NCI-H524 (cell line): Measurements from ENCODE around the gene KCNV2.

Source experiments
- DNase-seq, 2 experiments: peaks; one replicate each; lab custom pipeline; 2025; lab: John Stamatoyannopoulos, UW

KCNV2 gene

GRCh38 chr9:2720179-2720654 lies 2.9 kb downstream of the KCNV2 start:
- no peak for DNase-seq

DNA sequence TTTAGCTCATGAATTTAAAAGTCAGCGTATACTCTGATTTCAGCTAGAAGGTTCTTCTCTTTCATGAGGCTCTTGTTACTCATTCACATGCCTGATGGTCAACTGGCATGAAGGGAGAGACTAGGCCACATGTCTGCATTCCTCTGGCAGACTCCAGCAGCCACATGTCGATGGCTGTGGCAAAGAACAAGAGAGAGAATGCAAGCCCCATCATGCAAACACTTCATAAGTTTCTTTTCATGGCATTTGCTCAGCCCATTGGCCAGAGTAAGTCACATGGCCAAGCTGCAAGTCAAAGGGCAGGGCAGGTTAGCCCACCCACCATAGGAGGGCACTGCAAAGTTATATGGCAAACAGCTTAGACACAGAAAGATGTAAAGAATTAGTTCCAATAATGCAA lies 5.4 kb downstream of the KCNV2 start:
- DNase-seq = no peak

- no peak for DNase-seq
These were observed 6.2 kb downstream of the KCNV2 start for GRCh38 chr9:2723376-2724065.

DNA sequence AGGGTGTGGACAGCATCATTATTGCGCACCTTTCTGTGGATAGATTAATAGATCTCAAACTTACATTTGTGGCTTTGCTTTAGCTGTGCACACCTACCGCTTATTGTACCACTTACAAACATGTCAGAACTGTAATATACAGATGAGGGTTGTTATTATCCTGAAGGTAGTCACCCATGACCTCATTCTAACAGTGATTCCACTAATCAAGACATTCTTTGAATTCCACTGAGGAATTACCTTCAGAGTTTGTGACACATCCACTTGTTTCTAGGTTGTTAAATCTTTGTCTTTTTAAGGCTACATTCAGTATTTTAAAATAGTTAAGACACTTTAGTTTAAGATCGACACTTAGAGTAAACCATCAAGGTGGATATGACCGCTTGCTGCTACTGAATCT lies 7.8 kb downstream of the KCNV2 start:
- DNase-seq = no peak

DNA sequence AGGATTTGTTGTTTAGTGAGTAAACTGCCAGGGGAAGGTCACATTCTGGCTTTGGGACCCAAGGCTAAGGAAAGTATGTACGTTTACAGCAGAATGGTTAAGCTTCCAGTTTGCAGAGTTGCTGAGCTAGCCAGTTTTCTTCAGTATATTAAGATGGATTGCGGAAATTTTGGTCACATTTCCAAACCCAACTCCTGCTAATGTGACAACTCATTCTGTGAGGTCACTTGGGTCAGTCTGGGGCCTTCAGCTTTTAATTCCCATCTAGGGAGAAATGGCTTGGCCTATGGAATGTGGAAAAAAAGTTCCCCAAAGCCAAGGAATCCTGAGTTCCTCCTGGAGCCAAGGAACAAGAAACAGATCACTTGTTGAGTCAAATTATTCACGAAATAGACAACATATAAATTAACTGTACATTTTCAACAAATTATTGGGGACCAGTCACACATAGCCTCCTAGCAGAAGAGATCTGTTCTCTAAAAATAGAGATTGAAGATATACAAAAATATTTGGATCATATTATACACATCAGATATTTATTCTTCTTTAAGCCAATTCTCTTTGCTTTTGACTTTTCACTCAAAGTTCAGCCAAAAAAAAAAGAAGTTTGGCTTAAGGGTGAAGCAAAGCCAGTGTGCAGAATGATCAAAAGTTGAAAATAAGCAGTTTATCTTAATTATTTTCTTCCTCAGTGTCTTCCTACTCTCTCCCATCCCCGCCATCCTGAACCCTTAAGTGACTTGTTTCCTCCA lies 8.8 kb downstream of the KCNV2 start:
- DNase-seq = no peak

- DNase-seq = no peak
These were observed 9.5 kb downstream of the KCNV2 start for GRCh38 chr9:2726650-2727340.

- no peak for DNase-seq
These were observed 10.1 kb downstream of the KCNV2 start for GRCh38 chr9:2727374-2727773.

DNA sequence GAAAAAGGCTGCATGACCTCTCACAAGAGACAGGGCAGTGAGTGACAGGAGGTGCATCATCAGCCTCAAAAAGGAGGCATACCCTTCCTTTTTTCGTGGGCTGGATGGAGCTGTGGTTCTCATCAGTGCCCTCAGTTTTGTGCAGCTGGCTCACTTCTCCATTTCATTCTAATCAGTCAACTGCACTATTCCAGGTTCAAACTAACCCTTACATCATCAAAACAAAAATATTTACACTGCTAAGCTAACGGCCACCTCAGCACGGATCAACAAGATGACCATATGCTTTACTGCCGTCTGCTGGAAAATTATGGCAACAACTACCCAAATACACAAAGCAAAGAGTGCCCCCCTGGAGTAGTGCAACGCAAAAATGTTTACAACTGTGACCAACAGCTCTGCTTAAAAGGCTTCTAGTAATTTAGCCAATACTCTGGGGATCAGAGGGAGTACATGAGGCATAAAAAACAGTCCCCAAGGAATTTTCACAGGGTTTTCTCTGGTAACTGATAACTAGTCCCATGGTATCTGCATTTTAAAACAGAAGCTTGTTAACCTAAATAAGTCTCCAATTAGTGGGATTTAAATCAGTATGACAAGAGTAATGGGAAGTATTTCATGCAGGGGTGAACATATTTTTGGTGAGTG lies 10.8 kb downstream of the KCNV2 start:
- peak; percentile 27 to 74 for DNase-seq

- DNase-seq = no peak
These were observed 11.7 kb downstream of the KCNV2 start for GRCh38 chr9:2729003-2729402.

GRCh38 chr9:2729721-2730120 lies 12.4 kb downstream of the KCNV2 start:
- DNase-seq = no peak

- DNase-seq = no peak
These were observed 13.7 kb downstream of the KCNV2 start for GRCh38 chr9:2730971-2731370.

DNA sequence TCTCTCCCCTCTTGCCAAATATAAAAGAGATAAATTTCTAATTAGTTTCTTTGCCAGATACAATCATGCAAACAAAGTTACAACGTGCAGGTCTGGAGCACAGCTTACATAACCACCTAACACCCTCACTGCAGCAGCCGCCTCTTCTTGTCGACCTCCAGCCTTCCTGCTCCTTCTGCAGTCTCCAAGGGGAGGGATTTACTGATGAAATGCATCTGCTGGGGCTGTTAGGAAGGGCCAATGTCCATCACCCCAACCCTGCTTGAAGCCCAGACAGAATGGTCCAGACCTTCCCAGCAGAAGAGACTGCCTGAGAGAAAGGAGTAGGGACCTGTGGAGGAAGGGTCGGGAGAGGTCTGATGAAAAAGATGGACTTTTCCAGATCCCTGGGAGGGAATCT lies 15.2 kb downstream of the KCNV2 start:
- DNase-seq = no peak

- no peak for DNase-seq
These were observed 23.3 kb downstream of the KCNV2 start for GRCh38 chr9:2740616-2741015.

DNA sequence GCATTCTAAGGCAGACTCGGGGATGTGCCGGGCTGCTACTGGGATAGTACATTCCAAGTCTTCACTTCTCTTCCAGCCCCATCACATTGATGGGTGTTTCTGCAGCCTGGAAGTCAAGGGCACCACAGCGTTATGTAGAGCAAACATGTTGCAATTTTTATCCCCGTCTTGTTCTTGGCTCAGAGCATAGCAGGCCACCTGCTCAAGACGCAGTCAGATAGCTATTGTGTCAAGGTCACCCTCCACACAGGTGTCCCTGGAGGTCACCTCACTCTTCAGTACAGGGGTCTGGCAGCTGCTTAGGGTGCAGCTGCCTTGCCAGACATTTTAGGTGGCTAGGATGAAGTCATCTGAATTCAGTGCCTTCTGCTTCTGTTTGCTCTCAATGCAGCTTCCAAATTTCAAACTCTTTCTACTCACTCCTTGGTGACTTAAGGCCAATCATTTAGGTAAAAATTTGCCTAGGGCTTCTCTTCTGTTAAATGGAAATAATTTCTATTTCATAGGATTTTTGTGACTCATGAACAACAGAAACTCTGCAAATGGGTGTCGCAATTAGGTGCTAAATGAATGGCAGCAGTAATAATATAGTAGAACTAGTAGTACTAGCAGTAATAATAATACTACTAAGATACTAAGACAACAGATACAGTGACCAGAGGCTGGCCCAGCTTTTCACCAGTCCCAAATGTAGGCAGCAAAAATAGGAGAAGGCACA lies 24.3 kb downstream of the KCNV2 start:
- DNase-seq = no peak

GRCh38 chr9:2742214-2742613 lies 24.9 kb downstream of the KCNV2 start:
- DNase-seq = no peak

GRCh38 chr9:2743937-2744529 lies 26.7 kb downstream of the KCNV2 start:
- DNase-seq = no peak

GRCh38 chr9:2745560-2746380 lies 28.5 kb downstream of the KCNV2 start:
- DNase-seq = no peak

DNA sequence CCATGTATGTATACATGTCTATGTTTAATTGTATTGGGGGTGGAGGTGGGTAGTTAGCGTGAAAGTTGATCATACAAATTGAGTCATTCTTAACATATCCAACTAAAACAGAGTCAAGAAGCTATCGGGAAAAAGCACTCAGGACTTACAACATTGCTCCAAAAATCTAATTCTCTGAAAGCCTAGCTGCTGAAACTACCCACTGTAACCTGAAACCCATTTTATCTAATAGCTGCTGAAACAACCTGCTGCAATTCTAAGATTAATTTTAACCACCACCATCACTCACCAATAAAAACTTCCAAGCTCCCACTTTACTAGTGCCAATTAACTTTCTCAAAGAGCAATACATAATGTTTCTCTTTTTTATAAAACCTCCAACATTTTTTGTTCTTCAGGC lies 32.2 kb downstream of the KCNV2 start:
- no peak for DNase-seq

DNA sequence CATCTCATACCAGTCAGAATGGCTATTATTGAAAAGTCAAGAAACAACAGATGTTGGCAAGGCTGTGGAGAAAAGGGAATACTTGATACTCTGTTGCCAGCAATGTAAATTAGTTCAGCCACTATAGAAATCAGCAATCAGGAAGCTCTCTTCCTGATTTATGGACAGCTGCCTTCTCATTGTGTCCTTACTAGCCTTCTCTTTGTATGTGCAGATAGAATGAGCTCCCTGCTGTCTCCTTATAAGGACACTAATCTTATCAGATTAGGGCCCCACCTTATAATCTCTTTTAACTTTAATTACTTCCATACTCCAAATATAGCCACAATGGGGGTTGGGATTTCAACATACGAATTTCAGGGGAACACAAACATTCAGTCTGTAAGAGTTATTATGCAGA lies 38.0 kb downstream of the KCNV2 start:
- peak; percentile 31 to 81 for DNase-seq

- DNase-seq = no peak
These were observed 41.0 kb downstream of the KCNV2 start for GRCh38 chr9:2758162-2758897.
